GM23338 (cell line): ENCODE measurements around the gene TAF6L. TPM values are rescaled to one million over a fixed set of nuclear protein-coding genes. Genes with fewer than 3 reads are reported as not detected.

Source experiments
- ATAC-seq: fragments of 200-7000 bp; cut with Tn5 transposase; 3 replicates; pipeline ENCODE4 v1.9.1; 2020
- DNase-seq: peaks from one replicate; pipeline ENCODE4 v3.0.0-alpha.2; 2015; ENCODE audit warnings: low spot score
- H2AFZ ChIP-seq: fragments of 200-600 bp; sonication (generic); 2 replicates; pipeline ENCODE4 v1.8.0; 2016; ENCODE audit warnings: antibody characterized with exemption, mild to moderate bottlenecking, moderate library complexity
- H3F3A ChIP-seq: fragments of 200-600 bp; sonication (generic); replicated peaks from 2 replicates; pipeline ENCODE4 v1.8.0; 2017; ENCODE audit warnings: antibody characterized with exemption, mixed run types, low read depth
- H3K27ac ChIP-seq: fragments of 200-600 bp; sonication (generic); 2 replicates; pipeline ENCODE4 v1.6.1; 2016; ENCODE audit warnings: low read depth
- H3K27me3 ChIP-seq: fragments of 200-600 bp; sonication (generic); 2 replicates; pipeline ENCODE4 v1.8.0; 2016; ENCODE audit warnings: mild to moderate bottlenecking, mixed run types, moderate library complexity; ENCODE audit not compliant: insufficient read depth
- H3K36me3 ChIP-seq: fragments of 200-600 bp; sonication (generic); 2 replicates; pipeline ENCODE4 v1.8.0; 2016; ENCODE audit warnings: mild to moderate bottlenecking; ENCODE audit not compliant: insufficient read depth
- H3K4me1 ChIP-seq: fragments of 200-600 bp; sonication (generic); 2 replicates; pipeline ENCODE4 v1.8.0; 2016; ENCODE audit warnings: mild to moderate bottlenecking, moderate library complexity; ENCODE audit not compliant: insufficient read depth
- H3K4me2 ChIP-seq: fragments of 200-600 bp; sonication (generic); 2 replicates; pipeline ENCODE4 v1.7.1; 2017; ENCODE audit warnings: mixed run types
- H3K4me3 ChIP-seq: fragments of 200-600 bp; sonication (generic); 2 replicates; pipeline ENCODE4 v1.6.1; 2016; ENCODE audit warnings: mixed run types
- H3K79me2 ChIP-seq: fragments of 200-600 bp; sonication (generic); replicated peaks from 2 replicates; pipeline ENCODE4 v1.8.0; 2017; ENCODE audit warnings: mild to moderate bottlenecking; ENCODE audit not compliant: insufficient read depth
- H3K9me2 ChIP-seq: fragments of 200-600 bp; sonication (generic); 2 replicates; pipeline ENCODE4 v1.8.0; 2017; ENCODE audit not compliant: insufficient read depth
- H4K20me1 ChIP-seq: fragments of 200-600 bp; sonication (generic); replicated peaks from 2 replicates; pipeline ENCODE4 v1.8.0; 2017; ENCODE audit warnings: mild to moderate bottlenecking; ENCODE audit not compliant: insufficient read depth
- H3K27ac Mint-ChIP-seq: 2 replicates; pipeline ENCODE4 v1.8.0; 2020; ENCODE audit warnings: inconsistent platforms, mild to moderate bottlenecking, moderate library complexity, mixed read lengths
- H3K27me3 Mint-ChIP-seq: 3 replicates; pipeline ENCODE4 v1.8.0; 2022; ENCODE audit warnings: low read depth, mild to moderate bottlenecking, moderate library complexity, mixed read lengths, inconsistent platforms; ENCODE audit not compliant: insufficient read depth, poor library complexity
- H3K36me3 Mint-ChIP-seq: 3 replicates; pipeline ENCODE4 v1.8.0; 2021; ENCODE audit warnings: low read depth, mild to moderate bottlenecking, inconsistent platforms, moderate library complexity, mixed read lengths
- H3K4me1 Mint-ChIP-seq: 3 replicates; pipeline ENCODE4 v1.8.0; 2020; ENCODE audit warnings: mild to moderate bottlenecking, inconsistent platforms, mixed read lengths
- H3K4me3 Mint-ChIP-seq: 3 replicates; pipeline ENCODE4 v1.8.0; 2021; ENCODE audit warnings: moderate library complexity, mild to moderate bottlenecking, inconsistent platforms, mixed read lengths
- H3K9me3 Mint-ChIP-seq: 3 replicates; pipeline ENCODE4 v1.8.0; 2020; ENCODE audit warnings: moderate library complexity, mild to moderate bottlenecking, inconsistent platforms, mixed read lengths
- ETS1 ChIP-seq: IDR thresholded peaks from 2 replicates; pipeline ENCODE4 v1.6.1; 2016; ENCODE audit warnings: antibody characterized with exemption
- EZH2 ChIP-seq: fragments of 200-600 bp; sonication (generic); IDR thresholded peaks from one replicate; pipeline ENCODE4 v1.8.0; 2017; ENCODE audit warnings: antibody characterized with exemption, mild to moderate bottlenecking, low read depth; ENCODE audit not compliant: unreplicated experiment
- EZH2phosphoT487 ChIP-seq: fragments of 200-600 bp; sonication (generic); IDR thresholded peaks from one replicate; pipeline ENCODE4 v1.8.1; 2018; ENCODE audit warnings: antibody characterized with exemption; ENCODE audit not compliant: unreplicated experiment
- JUNB ChIP-seq: IDR thresholded peaks from one replicate; pipeline ENCODE4 v1.6.1; 2016; ENCODE audit warnings: antibody characterized with exemption; ENCODE audit not compliant: unreplicated experiment
- NANOG ChIP-seq: IDR thresholded peaks from 2 replicates; pipeline ENCODE4 v1.6.1; 2016; ENCODE audit warnings: antibody characterized with exemption, borderline replicate concordance
- REST ChIP-seq: IDR thresholded peaks from one replicate; pipeline ENCODE4 v1.6.1; 2018; ENCODE audit warnings: antibody characterized with exemption; ENCODE audit not compliant: unreplicated experiment
- STAT1 ChIP-seq: IDR thresholded peaks from one replicate; pipeline ENCODE4 v1.6.1; 2016; ENCODE audit warnings: antibody characterized with exemption; ENCODE audit not compliant: unreplicated experiment
- ZNF114 ChIP-seq: fragments of 250-450 bp; sonication (Bioruptor Pico); IDR thresholded peaks from 2 replicates; pipeline ENCODE4 v1.5.0; 2020; ENCODE audit warnings: mild to moderate bottlenecking, moderate library complexity
- ZNF331 ChIP-seq: fragments of 250-450 bp; sonication (Bioruptor Pico); IDR thresholded peaks from 2 replicates; pipeline ENCODE4 v1.5.0; 2020; ENCODE audit warnings: low read depth, mild to moderate bottlenecking, moderate library complexity
- ZNF462 ChIP-seq: fragments of 250-450 bp; sonication (Bioruptor Pico); IDR thresholded peaks from 2 replicates; pipeline ENCODE4 v1.5.0; 2020; ENCODE audit warnings: mild to moderate bottlenecking, moderate library complexity
- polyA plus RNA-seq: library from polyadenylated mRNA; unstranded; fragments of >200 nt; fragmentation: Nextera tagmentation; extraction: Ambion mirVana; gene quantifications from 2 replicates; pipeline ENCODE4 v1.2.1, GENCODE V29; 2016
- total RNA-seq: library from RNA; depleted of rRNA; stranded (reverse); fragments of >200 nt; shearing (Covaris generic); gene quantifications from 2 replicates; pipeline ENCODE4 v1.2.3, GENCODE V29; 2014

Gene TAF6L
- total and polyA plus RNA-seq, 2 experiments from 2014 or later, result 21.8 to 30.6 TPM

- TF ChIP-seq ZNF462 (CRISPR knock-in tag) (no peak), EZH2phosphoT487 (no peak)
Measured at GRCh38 chr11:62724171-62724570, 47.0 kb upstream of the TAF6L start (continued).

GRCh38 chr11:62725646-62726045 lies 45.5 kb upstream of the TAF6L start:
- Histone ChIP-seq H3K9me2 (no peaks in the 10 kb centered on the region), H2AFZ (no peak overlapping the region), H3K4me1 (peaks cover 24% of the 10 kb centered on the region), H3K27ac (no peak overlapping the region), H3K36me3 (peaks cover 43% of the 10 kb centered on the region), H4K20me1 (peaks cover 42% of the 10 kb centered on the region), H3K27me3 (no peaks in the 10 kb centered on the region), H3K4me3 (peak overlapping the region; percentile 59), H3F3A (peaks cover 51% of the 10 kb centered on the region), H3K79me2 (peaks cover 73% of the 10 kb centered on the region), H3K4me2 (peak overlapping the region; percentile 98)
- peaks cover 54% of the 10 kb centered on the region for H3K36me3 Mint-ChIP-seq
- H3K4me3 Mint-ChIP-seq, result peak overlapping the region; percentile 98
- H3K27me3 Mint-ChIP-seq, result peaks cover 14% of the 10 kb centered on the region
- ATAC-seq (no peak), DNase-seq (peak; percentile 34)
- H3K9me3 Mint-ChIP-seq, result no peaks in the 10 kb centered on the region; the same call in 2 of the 3 replicates
- peak overlapping the region; percentile 25 for H3K27ac Mint-ChIP-seq
- H3K4me1 Mint-ChIP-seq, result peaks cover 21% of the 10 kb centered on the region
- TF ChIP-seq ZNF331 (CRISPR knock-in tag), result no peak
- no peak for TF ChIP-seq STAT1
- TF ChIP-seq ETS1, result no peak
- no peak for TF ChIP-seq NANOG
- TF ChIP-seq REST, result no peak
- no peak for TF ChIP-seq EZH2
- TF ChIP-seq EZH2phosphoT487, result no peak
- no peak for TF ChIP-seq JUNB
- TF ChIP-seq ZNF114 (CRISPR knock-in tag), result no peak
